HG03432 (cell line): Measurements from ENCODE around the gene RALGAPA1.
"Not testable (repeated sequence)": the region's sequence is repeated elsewhere in the genome, so short reads cannot be mapped to it uniquely, and the experiment has no call there.

Source experiments
- ATAC-seq: cut with Tn5 transposase; IDR thresholded peaks from one replicate; pipeline ENCODE4 v1.9.1; 2021; ENCODE audit warnings: mild to moderate bottlenecking, moderate library complexity; ENCODE audit not compliant: unreplicated experiment

RALGAPA1 gene

DNA sequence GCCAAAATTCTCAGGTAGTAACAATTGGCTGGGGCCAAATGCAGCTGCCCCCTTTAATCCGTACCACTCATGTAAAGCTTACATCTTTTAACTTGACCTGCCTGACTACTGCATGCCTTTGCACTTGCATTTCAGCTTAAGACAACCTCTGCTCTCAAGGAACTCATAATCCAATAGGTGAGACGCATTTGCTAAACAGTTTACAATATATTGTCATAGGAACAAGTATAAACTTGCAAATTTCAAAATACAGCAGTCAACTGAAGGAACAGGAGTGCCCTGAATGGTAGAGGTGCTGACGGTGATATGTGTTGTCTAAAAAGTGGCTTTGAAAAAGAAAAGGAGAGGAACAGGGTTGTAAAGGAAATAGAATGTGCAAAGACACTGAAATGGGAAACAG is 13.4 kb upstream of the RALGAPA1 start:
- ATAC-seq: no peak

GRCh38 chr14:35821564-35822411 is 12.7 kb upstream of the RALGAPA1 start:
- ATAC-seq: no peak

GRCh38 chr14:35819591-35820540 is 10.8 kb upstream of the RALGAPA1 start:
- ATAC-seq: no peak

DNA sequence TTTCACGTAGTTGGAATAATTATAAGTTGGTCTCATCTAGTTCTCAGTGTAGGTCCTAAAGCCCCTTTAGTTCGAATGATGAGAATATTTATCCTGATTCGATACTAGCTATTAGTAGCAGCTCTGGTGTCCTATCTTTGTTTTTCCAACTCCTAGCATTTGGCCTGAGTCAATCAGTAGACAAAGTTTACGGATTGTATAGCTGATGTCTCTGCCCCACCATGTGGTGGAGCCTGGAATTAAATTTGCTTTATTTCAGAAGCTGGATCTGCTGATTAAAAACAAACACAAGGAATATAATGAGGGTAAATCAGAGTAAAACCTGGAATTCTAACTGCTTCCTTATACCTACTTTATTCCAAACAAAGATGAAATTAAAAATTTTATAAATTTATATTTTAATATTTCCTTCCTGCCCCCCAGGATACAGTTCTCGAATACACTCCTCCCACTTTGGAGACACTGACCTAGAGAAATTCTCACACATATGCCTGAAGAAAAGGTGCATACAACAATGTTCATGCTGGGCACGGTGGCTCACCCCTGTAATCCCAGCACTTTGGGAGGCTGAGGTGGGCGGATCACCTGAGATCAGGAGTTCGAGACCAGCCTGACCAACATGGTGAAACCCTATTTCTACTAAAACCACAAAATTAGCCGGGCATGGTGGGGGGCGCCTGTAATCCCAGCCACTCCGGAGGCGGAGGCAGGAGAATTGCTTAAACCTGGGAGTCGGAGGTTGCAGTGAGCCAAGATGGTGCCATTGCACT is 9.4 kb upstream of the RALGAPA1 start:
- ATAC-seq: no peak

- ATAC-seq: peak; percentile 86
Observed at GRCh38 chr14:35814371-35815005, 5.4 kb upstream of the RALGAPA1 start.

GRCh38 chr14:35810963-35811362 is 1.9 kb upstream of the RALGAPA1 start:
- ATAC-seq: no peak

GRCh38 chr14:35809597-35809996 is 502 bp upstream of the RALGAPA1 start:
- ATAC-seq: no peak

- ATAC-seq: no peak
Observed at GRCh38 chr14:35808076-35808637, 938 bp downstream of the RALGAPA1 start.

DNA sequence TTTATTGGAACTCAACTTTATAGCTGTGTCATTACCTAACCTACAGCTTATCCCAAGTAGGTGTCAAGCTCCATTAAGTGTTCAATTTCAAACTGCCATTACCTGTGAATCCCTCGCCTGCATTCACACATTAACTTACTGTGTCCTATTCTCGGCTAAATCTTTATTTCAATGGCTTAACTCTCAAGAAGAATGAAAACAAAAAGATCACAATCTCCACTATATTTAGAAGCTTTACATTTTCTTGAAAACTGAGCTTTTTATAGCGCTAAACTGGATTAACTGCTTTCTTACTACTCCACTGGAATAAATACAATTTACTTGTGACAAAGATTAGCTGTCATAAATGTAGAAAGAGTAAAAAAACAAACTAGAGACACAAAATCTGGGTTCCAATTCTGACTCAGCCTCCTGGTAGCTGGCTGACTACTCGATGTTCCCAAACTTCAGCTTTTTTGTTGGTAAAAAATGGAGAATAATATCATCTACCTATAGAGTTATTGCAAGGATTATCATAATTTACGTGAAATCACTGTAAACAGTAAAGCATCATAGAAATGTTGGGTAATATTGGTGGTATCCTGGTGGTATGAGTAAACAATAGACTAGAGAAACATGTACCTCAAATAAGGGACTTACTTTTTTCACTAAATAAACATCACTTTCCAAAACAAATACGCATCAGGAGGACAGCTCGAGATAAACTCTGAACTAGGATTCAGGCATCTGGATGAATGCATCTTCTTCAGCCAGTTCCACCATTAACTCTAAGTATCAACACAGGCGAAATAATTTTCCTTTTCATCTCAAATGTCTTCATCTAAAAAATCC is 1.7 kb downstream of the RALGAPA1 start:
- ATAC-seq: no peak

DNA sequence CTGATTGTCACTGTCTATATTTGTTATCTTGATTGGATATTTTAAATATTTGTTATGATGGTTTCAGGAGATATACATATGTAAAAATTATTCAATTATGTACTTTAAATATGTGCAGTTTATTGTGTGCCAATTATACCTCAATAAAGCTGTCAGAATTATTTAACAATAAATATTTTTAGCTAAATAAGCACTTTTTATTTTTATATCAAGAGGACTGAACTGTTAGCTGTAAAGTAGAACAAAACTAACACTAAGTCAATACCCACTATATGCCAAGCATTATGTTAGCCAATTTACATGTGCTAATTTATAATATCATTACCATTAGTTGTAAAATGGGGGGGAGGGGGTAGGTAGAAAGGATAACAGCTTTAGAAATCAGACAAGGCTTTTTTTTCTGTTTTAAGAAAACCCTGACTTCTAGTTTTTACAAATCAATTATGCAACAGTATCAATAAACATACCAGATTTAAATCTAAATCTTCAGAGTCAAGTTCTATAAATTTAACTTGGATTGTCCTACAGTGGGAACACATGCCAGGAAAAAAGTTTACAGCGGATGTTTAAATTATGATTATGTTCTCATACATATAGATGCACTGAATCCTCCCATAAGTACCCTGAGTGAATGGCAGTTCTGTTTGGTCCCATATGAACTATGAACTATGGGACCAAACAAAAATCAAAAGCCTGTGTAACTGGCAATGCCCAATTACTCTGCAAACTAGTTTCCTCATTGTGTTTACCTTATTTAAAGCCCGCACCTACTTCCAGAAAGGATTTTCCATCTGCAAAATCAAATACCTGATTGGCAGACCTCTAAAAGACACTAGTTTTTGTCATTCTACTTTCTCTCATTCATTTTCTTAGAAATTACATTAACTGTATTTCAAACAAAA is 2.8 kb downstream of the RALGAPA1 start:
- no peak for ATAC-seq

- no peak for ATAC-seq
Observed at GRCh38 chr14:35797796-35798195, 11.3 kb downstream of the RALGAPA1 start.

DNA sequence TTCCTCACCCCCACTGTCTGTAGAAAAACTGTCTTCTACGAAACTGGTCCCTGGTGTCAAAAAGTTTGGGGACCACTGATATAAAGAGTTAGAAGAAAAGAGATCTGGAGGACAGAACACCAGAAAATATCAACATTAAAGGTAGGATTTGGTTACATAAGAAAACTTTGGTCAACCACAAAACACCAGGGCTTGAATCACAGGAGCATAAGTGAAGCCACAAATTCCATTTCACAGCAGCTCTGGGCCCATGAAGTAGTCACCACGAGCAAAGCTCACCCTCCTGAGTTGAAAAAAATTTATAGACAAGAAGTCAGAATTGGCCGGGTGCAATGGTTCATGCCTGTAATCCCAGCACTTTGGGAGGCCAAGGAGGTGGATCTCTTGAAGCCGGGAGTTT is 19.4 kb downstream of the RALGAPA1 start:
- ATAC-seq: no peak

DNA sequence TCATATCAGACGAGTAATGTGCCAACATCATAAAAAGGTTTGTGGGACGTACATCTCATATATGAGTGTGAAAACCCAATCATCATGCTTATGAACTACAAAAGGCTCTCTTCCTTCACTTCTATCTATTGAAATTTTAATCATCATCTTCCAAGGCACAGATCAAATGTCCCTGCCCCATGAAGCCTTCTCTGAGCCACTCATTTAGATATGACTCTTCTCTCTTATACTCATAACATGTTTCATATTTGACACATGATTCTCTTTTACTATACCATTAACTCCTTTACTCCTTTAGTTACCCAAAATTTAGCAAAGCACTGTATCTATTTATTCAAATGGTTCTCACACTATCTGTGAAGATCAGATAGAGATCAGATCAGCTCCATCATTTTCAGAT is 22.2 kb downstream of the RALGAPA1 start:
- no peak for ATAC-seq

DNA sequence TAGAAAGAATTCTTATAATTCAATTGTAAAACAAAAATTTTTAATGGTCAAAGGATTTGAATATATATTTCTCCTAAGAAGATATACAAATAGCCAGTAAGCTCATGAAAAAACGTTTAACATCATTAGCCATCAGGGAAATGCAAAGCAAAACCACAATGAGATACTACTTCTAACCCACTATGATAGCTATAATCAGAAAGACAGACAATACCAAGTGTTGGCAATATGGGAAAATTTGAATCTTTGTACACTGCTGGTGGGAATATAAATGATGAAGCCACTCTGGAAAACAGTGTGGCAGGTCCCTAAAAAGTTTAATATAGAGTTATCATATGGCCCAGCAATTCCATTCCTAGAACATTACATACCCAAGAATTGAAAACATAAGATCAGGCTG is 25.4 kb downstream of the RALGAPA1 start:
- no peak for ATAC-seq

- no peak for ATAC-seq
Observed at GRCh38 chr14:35779368-35779767, 29.7 kb downstream of the RALGAPA1 start.

DNA sequence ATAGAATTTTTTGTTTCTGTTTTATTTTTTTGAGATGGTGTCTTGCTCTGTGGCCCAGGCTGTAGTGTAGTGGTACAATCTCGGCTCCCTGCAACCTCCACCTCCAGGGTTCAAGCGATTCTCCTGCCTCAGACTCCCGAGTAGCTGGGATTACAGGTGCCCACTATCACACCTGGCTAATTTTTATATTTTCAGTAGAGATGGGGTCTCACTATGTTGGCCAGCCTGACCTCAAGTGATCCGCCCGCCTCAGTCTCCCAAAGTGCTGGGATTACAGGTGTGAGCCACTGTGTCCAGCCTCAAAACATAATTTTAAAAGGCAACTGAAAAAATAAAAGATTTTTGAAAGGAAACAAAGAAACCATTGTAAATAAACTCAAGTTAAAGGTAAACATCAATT is 31.5 kb downstream of the RALGAPA1 start:
- not testable (repeated sequence) for ATAC-seq

DNA sequence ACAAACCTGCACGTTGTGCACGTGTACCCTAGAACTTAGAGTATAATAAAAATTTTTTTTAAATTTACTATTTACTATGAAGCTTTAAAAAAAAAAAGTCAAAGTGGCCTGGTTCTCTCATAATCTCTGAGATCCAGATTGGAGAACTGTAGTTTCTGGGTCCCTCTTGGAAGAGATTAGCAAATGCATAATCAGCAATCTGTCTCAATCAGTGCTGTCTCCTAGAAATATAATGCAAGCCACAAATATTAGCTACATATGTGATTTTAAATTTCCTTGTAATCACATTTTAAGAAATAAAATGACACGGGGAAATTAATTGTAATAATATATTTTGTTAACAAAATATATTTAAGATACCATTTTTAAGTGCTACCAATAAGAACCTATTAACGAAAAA is 32.3 kb downstream of the RALGAPA1 start:
- ATAC-seq: no peak

GRCh38 chr14:35776085-35776484 is 33.0 kb downstream of the RALGAPA1 start:
- not testable (repeated sequence) for ATAC-seq
